Gastrocnemius medialis (tissue), 4 donors: ENCODE results near the gene SLC12A3. TPM values are rescaled to one million over a fixed set of nuclear protein-coding genes. Genes with fewer than 3 reads are reported as not detected.

Experiments
- ATAC-seq, 2 donors: fragments of 150-250 bp; one replicate each; pipeline ENCODE4 v1.9.1; 2016
- DNase-seq, 2 donors: peaks; one replicate each; pipeline ENCODE4 v3.0.0-alpha.2; 2019
- H3K27ac ChIP-seq, 4 donors: fragments of 200-600 bp; sonication (generic); 1 replicate in 1 of 4; 2 replicates in 3 of 4; pipeline ENCODE4 v1.5.1; 2016 to 2018; ENCODE audit warnings: mild to moderate bottlenecking in 2 of 4, moderate library complexity in 1 of 4
- H3K27me3 ChIP-seq, 3 donors: fragments of 200-600 bp; sonication (generic) in 2 of 3; 1 replicate in 1 of 3; 2 replicates in 2 of 3; pipeline versions ENCODE4 v1.5.1 to v1.6.0; 2016 to 2019; ENCODE audit warnings: mild to moderate bottlenecking in 1 of 3, moderate library complexity in 1 of 3
- H3K36me3 ChIP-seq, 2 donors: fragments of 200-600 bp; sonication (generic) in 1 of 2; one replicate each; pipeline ENCODE4 v1.5.1; 2017 to 2018
- H3K4me1 ChIP-seq, 2 donors: fragments of 200-600 bp; sonication (generic) in 1 of 2; one replicate each; pipeline ENCODE4 v1.5.1; 2016 to 2017; ENCODE audit warnings: mild to moderate bottlenecking in 2 of 2
- H3K4me3 ChIP-seq, 4 donors: fragments of 200-600 bp; sonication (generic) in 3 of 4; 1 replicate in 1 of 4; 2 replicates in 3 of 4; pipeline ENCODE4 v1.5.1; 2016 to 2019; ENCODE audit warnings: mild to moderate bottlenecking in 2 of 4
- H3K9me3 ChIP-seq, 3 donors: fragments of 200-600 bp; sonication (generic) in 2 of 3; 1 replicate in 1 of 3; 2 replicates in 2 of 3; pipeline ENCODE4 v1.5.1; 2016 to 2019
- CTCF ChIP-seq, 5 experiments: fragments of 450-650 bp in 3 of 5; fragments of 200-600 bp in 2 of 5; sonication (generic) in 2 of 5; IDR thresholded peaks in 4 of 5; conservative IDR thresholded peaks in 1 of 5; 1 replicate in 4 of 5; 2 replicates in 1 of 5; pipeline ENCODE4 v1.5.1; 2016 to 2019; ENCODE audit warnings: antibody characterized with exemption in 5 of 5, mild to moderate bottlenecking in 3 of 5, moderate library complexity in 3 of 5
- POLR2A ChIP-seq, 2 donors: fragments of 450-650 bp; IDR thresholded peaks; one replicate each; pipeline ENCODE4 v1.6.1; 2017; ENCODE audit warnings: antibody characterized with exemption in 2 of 2, mild to moderate bottlenecking in 2 of 2, moderate library complexity in 2 of 2
- in situ Hi-C, 4 donors: fragments of 200-750 bp; cut with MboI; loops; one replicate each; pipeline versions ENCODE4 v1.15.0 to v1.8.0; 2017; ENCODE audit warnings: low sequenced_read_pairs in 4 of 4
- intact Hi-C: fragments of 100-400 bp; cut with DNase I; formaldehyde crosslinking; loops from one replicate; pipeline ENCODE4 v1.15.1; 2023; ENCODE audit warnings: low total_unique reads
- total RNA-seq, 4 donors: library from RNA; depleted of rRNA; stranded (reverse); fragments of >200 nt; gene quantifications; one replicate each; pipeline versions ENCODE4 v1.1.0 to v1.2.3, GENCODE V29; 2016

SLC12A3 gene
- total RNA-seq, 4 donors from 2014 or later = not detected

- no peaks in the 10 kb centered on the region for H3K27me3 ChIP-seq
- intact Hi-C loops (no loop called here), in situ Hi-C loops (no loop called here)
- H3K4me3 ChIP-seq = no peak overlapping the region
- no peaks in the 10 kb centered on the region for H3K36me3 ChIP-seq
- peaks cover 3 to 9% of the 10 kb centered on the region in 2 donors for H3K4me1 ChIP-seq
- TF ChIP-seq POLR2A (IDR thresholded peaks at IDR 0.05) = no peak
- no peak for TF ChIP-seq CTCF (IDR thresholded peaks at IDR 0.05 in 4 of 5, conservative IDR thresholded peaks at IDR 0.05 in 1 of 5)
- ATAC-seq (no peak), DNase-seq (no peak)
- no peaks in the 10 kb centered on the region for H3K9me3 ChIP-seq
- H3K27ac ChIP-seq = no peak overlapping the region
These were observed 12.0 kb upstream of the SLC12A3 start for GRCh38 chr16:56852968-56853367.

GRCh38 chr16:56855201-56855600 lies 9.8 kb upstream of the SLC12A3 start:
- H3K4me3 ChIP-seq = no peak overlapping the region
- TF ChIP-seq CTCF (IDR thresholded peaks at IDR 0.05 in 4 of 5, conservative IDR thresholded peaks at IDR 0.05 in 1 of 5) (no peak), POLR2A (IDR thresholded peaks at IDR 0.05) (no peak)
- H3K27ac ChIP-seq = no peak overlapping the region
- DNase-seq (no peak), ATAC-seq (no peak)
- H3K4me1 ChIP-seq = no peaks in the 10 kb centered on the region
- H3K27me3 ChIP-seq = no peaks in the 10 kb centered on the region
- in situ Hi-C loops (no loop called here), intact Hi-C loops (no loop called here)
- H3K9me3 ChIP-seq = no peaks in the 10 kb centered on the region
- H3K36me3 ChIP-seq = no peaks in the 10 kb centered on the region

- in situ Hi-C loops = no loop called here
- no peak for DNase-seq
These were observed 9.1 kb upstream of the SLC12A3 start for GRCh38 chr16:56855946-56856345.

GRCh38 chr16:56856876-56857447 lies 8.0 kb upstream of the SLC12A3 start:
- TF ChIP-seq CTCF (IDR thresholded peaks at IDR 0.05 in 4 of 5, conservative IDR thresholded peaks at IDR 0.05 in 1 of 5) (no peak), POLR2A (IDR thresholded peaks at IDR 0.05) (no peak)
- Histone ChIP-seq H3K9me3 (no peaks in the 10 kb centered on the region), H3K4me3 (no peak overlapping the region), H3K27ac (no peak overlapping the region), H3K27me3 (no peaks in the 10 kb centered on the region), H3K4me1 (no peaks in the 10 kb centered on the region), H3K36me3 (no peaks in the 10 kb centered on the region)
- intact Hi-C loops (no loop called here), in situ Hi-C loops (no loop called here)
- ATAC-seq (no peak), DNase-seq (no peak)

More at GRCh38 chr16:56855946-56856345, 9.1 kb upstream of the SLC12A3 start:
- Histone ChIP-seq H3K36me3 (no peaks in the 10 kb centered on the region), H3K27ac (no peak overlapping the region), H3K4me3 (no peak overlapping the region), H3K9me3 (no peaks in the 10 kb centered on the region), H3K4me1 (no peaks in the 10 kb centered on the region), H3K27me3 (no peaks in the 10 kb centered on the region)
- intact Hi-C loops = no loop called here
- TF ChIP-seq POLR2A (IDR thresholded peaks at IDR 0.05) (no peak), CTCF (IDR thresholded peaks at IDR 0.05 in 4 of 5, conservative IDR thresholded peaks at IDR 0.05 in 1 of 5) (no peak)
- ATAC-seq = no peak

GRCh38 chr16:56858374-56858773 lies 6.6 kb upstream of the SLC12A3 start:
- intact Hi-C loops = no loop called here
- in situ Hi-C loops = no loop called here
- Histone ChIP-seq H3K4me1 (no peaks in the 10 kb centered on the region), H3K27me3 (no peaks in the 10 kb centered on the region), H3K36me3 (no peaks in the 10 kb centered on the region), H3K27ac (no peak overlapping the region), H3K4me3 (no peak overlapping the region), H3K9me3 (no peaks in the 10 kb centered on the region)
- ATAC-seq = no peak
- DNase-seq = no peak
- TF ChIP-seq CTCF (IDR thresholded peaks at IDR 0.05 in 4 of 5, conservative IDR thresholded peaks at IDR 0.05 in 1 of 5) (no peak), POLR2A (IDR thresholded peaks at IDR 0.05) (no peak)
